ENCODE measurements around the gene BTBD6. TPM values are rescaled to one million over a fixed set of nuclear protein-coding genes. Genes with fewer than 3 reads are reported as not detected.

The BTBD6 gene
- polyA plus RNA-seq, 6 donors from 2014 or later: 2.9 to 9.4 (median 6.1) TPM

- Mint-ChIP-seq H3K4me3 (no peak overlapping the region), H3K27me3 (no peaks in the 10 kb centered on the region), H3K4me1 (peaks cover 0 to 2% (median 0%) of the 10 kb centered on the region in 3 donors), H3K27ac (no peak overlapping the region), H3K36me3 (peaks cover 7 to 17% of the 10 kb centered on the region in 2 donors), H3K9me3 (no peaks in the 10 kb centered on the region)
- ATAC-seq (ENCODE audit: low read depth in 2 of 2): no peak
- DNase-seq: no peak
Observed at GRCh38 chr14:105226198-105226597, 22.1 kb upstream of the BTBD6 start.

GRCh38 chr14:105227346-105227745, 21.0 kb upstream of the BTBD6 start:
- peak overlapping the region in 1 of 6 donors; percentile 15 for H3K27ac Mint-ChIP-seq
- H3K9me3 Mint-ChIP-seq: no peaks in the 10 kb centered on the region
- H3K27me3 Mint-ChIP-seq: no peaks in the 10 kb centered on the region
- ATAC-seq (ENCODE audit: low read depth in 2 of 2): no peak
- DNase-seq: no peak
- H3K4me1 Mint-ChIP-seq: peaks cover 0 to 2% (median 0%) of the 10 kb centered on the region in 3 donors
- H3K4me3 Mint-ChIP-seq: no peak overlapping the region
- H3K36me3 Mint-ChIP-seq: peaks cover 1 to 10% of the 10 kb centered on the region in 2 donors

GRCh38 chr14:105228562-105228961, 19.8 kb upstream of the BTBD6 start:
- H3K4me3 Mint-ChIP-seq: no peak overlapping the region
- H3K27ac Mint-ChIP-seq: no peak overlapping the region
- H3K36me3 Mint-ChIP-seq: peaks cover 0 to 3% of the 10 kb centered on the region in 2 donors
- H3K9me3 Mint-ChIP-seq: no peaks in the 10 kb centered on the region
- H3K4me1 Mint-ChIP-seq: peaks cover 0 to 2% (median 0%) of the 10 kb centered on the region in 3 donors
- H3K27me3 Mint-ChIP-seq: no peaks in the 10 kb centered on the region
- no peak for ATAC-seq (ENCODE audit: low read depth in 2 of 2)
- no peak for DNase-seq

GRCh38 chr14:105229099-105229655, 19.2 kb upstream of the BTBD6 start:
- Mint-ChIP-seq H3K27ac (no peak overlapping the region), H3K9me3 (no peaks in the 10 kb centered on the region)
- ATAC-seq (ENCODE audit: low read depth in 2 of 2): no peak

GRCh38 chr14:105240811-105241576, 7.3 kb upstream of the BTBD6 start:
- H3K4me3 Mint-ChIP-seq: no peak overlapping the region
- no peak for ATAC-seq (ENCODE audit: low read depth in 2 of 2)
- no peaks in the 10 kb centered on the region for H3K36me3 Mint-ChIP-seq

More at GRCh38 chr14:105229099-105229655, 19.2 kb upstream of the BTBD6 start:
- no peak for DNase-seq
- Mint-ChIP-seq H3K4me1 (peaks cover 0 to 2% (median 0%) of the 10 kb centered on the region in 3 donors), H3K27me3 (no peaks in the 10 kb centered on the region), H3K36me3 (no peaks in the 10 kb centered on the region), H3K4me3 (no peak overlapping the region)

GRCh38 chr14:105241641-105242040, 6.7 kb upstream of the BTBD6 start:
- ATAC-seq (ENCODE audit: low read depth in 2 of 2): no peak
- H3K36me3 Mint-ChIP-seq: no peaks in the 10 kb centered on the region
- no peak overlapping the region for H3K27ac Mint-ChIP-seq
- H3K4me1 Mint-ChIP-seq: peaks cover 0 to 18% (median 10%) of the 10 kb centered on the region in 3 donors
- no peak overlapping the region for H3K4me3 Mint-ChIP-seq
- no peaks in the 10 kb centered on the region for H3K27me3 Mint-ChIP-seq
- no peaks in the 10 kb centered on the region for H3K9me3 Mint-ChIP-seq
- DNase-seq: no peak

More at GRCh38 chr14:105240811-105241576, 7.3 kb upstream of the BTBD6 start:
- Mint-ChIP-seq H3K9me3 (no peaks in the 10 kb centered on the region), H3K27me3 (no peaks in the 10 kb centered on the region), H3K27ac (no peak overlapping the region), H3K4me1 (peaks cover 0 to 14% (median 7%) of the 10 kb centered on the region in 3 donors)
- no peak for DNase-seq

GRCh38 chr14:105244334-105244733, 4.0 kb upstream of the BTBD6 start:
- peaks cover 5 to 31% (median 17%) of the 10 kb centered on the region in 3 donors for H3K4me1 Mint-ChIP-seq
- H3K4me3 Mint-ChIP-seq: peak overlapping the region in 1 of 8 donors; percentile 41
- DNase-seq (no peak), ATAC-seq (ENCODE audit: low read depth in 2 of 2) (no peak)
- H3K27me3 Mint-ChIP-seq: no peaks in the 10 kb centered on the region
- no peaks in the 10 kb centered on the region for H3K36me3 Mint-ChIP-seq
- H3K27ac Mint-ChIP-seq: peak overlapping the region in 2 of 6 donors; percentile 56 to 86
- no peaks in the 10 kb centered on the region for H3K9me3 Mint-ChIP-seq

- ATAC-seq (ENCODE audit: low read depth in 2 of 2) (no peak), DNase-seq (no peak)
- Mint-ChIP-seq H3K27me3 (no peaks in the 10 kb centered on the region), H3K4me1 (peaks cover 14 to 45% (median 30%) of the 10 kb centered on the region in 3 donors), H3K36me3 (no peaks in the 10 kb centered on the region), H3K27ac (peak overlapping the region in 5 of 6 donors; percentile 42 to 88 (median 72)), H3K4me3 (peak overlapping the region; percentile 78 to 86 (median 82)), H3K9me3 (no peaks in the 10 kb centered on the region)
Observed at GRCh38 chr14:105247026-105247425, 1.3 kb upstream of the BTBD6 start.

- no peak for DNase-seq
Observed at GRCh38 chr14:105247715-105248367, 492 bp upstream of the BTBD6 start.

GRCh38 chr14:105249182-105250007, 1.1 kb downstream of the BTBD6 start:
- H3K9me3 Mint-ChIP-seq: no peaks in the 10 kb centered on the region
- ATAC-seq (ENCODE audit: low read depth in 2 of 2) (no peak), DNase-seq (no peak)
- peak overlapping the region in 5 of 6 donors; percentile 61 to 88 (median 79) for H3K27ac Mint-ChIP-seq
- peaks cover 0 to 5% of the 10 kb centered on the region in 2 donors for H3K36me3 Mint-ChIP-seq
- H3K4me3 Mint-ChIP-seq: peak overlapping the region; percentile 62 to 89 (median 79)
- H3K27me3 Mint-ChIP-seq: no peaks in the 10 kb centered on the region
- peaks cover 14 to 39% (median 37%) of the 10 kb centered on the region in 3 donors for H3K4me1 Mint-ChIP-seq

More at GRCh38 chr14:105247715-105248367, 492 bp upstream of the BTBD6 start:
- Mint-ChIP-seq H3K36me3 (no peaks in the 10 kb centered on the region), H3K4me1 (peaks cover 14 to 45% (median 31%) of the 10 kb centered on the region in 3 donors), H3K27ac (peak overlapping the region in 4 of 6 donors; percentile 61 to 88 (median 77)), H3K4me3 (peak overlapping the region; percentile 78 to 88 (median 82)), H3K9me3 (no peaks in the 10 kb centered on the region), H3K27me3 (no peaks in the 10 kb centered on the region)
- no peak for ATAC-seq (ENCODE audit: low read depth in 2 of 2)

GRCh38 chr14:105250008-105250366, 1.7 kb downstream of the BTBD6 start:
- Mint-ChIP-seq H3K27ac (peak overlapping the region in 4 of 6 donors; percentile 24 to 79 (median 48)), H3K4me3 (peak overlapping the region; percentile 62 to 89 (median 79)), H3K27me3 (no peaks in the 10 kb centered on the region), H3K4me1 (peaks cover 14 to 38% (median 38%) of the 10 kb centered on the region in 3 donors), H3K9me3 (no peaks in the 10 kb centered on the region), H3K36me3 (peaks cover 0 to 5% of the 10 kb centered on the region in 2 donors)
- ATAC-seq (ENCODE audit: low read depth in 2 of 2) (no peak), DNase-seq (no peak)

GRCh38 chr14:105250986-105251385, 2.7 kb downstream of the BTBD6 start:
- H3K36me3 Mint-ChIP-seq: peaks cover 0 to 5% of the 10 kb centered on the region in 2 donors
- no peaks in the 10 kb centered on the region for H3K9me3 Mint-ChIP-seq
- H3K27me3 Mint-ChIP-seq: no peaks in the 10 kb centered on the region
- H3K4me3 Mint-ChIP-seq: peak overlapping the region in 5 of 8 donors; percentile 45 to 80 (median 73)
- peaks cover 17 to 36% (median 36%) of the 10 kb centered on the region in 3 donors for H3K4me1 Mint-ChIP-seq
- ATAC-seq (ENCODE audit: low read depth in 2 of 2): no peak
- DNase-seq: no peak
- peak overlapping the region in 4 of 6 donors; percentile 63 to 88 (median 70) for H3K27ac Mint-ChIP-seq

- Mint-ChIP-seq H3K9me3 (no peaks in the 10 kb centered on the region), H3K27ac (peak overlapping the region in 2 of 6 donors; percentile 53 to 57)
Observed at GRCh38 chr14:105251920-105252319, 3.6 kb downstream of the BTBD6 start.

More at GRCh38 chr14:105251920-105252319, 3.6 kb downstream of the BTBD6 start:
- Mint-ChIP-seq H3K36me3 (peaks cover 0 to 5% of the 10 kb centered on the region in 2 donors), H3K4me1 (peaks cover 16 to 33% (median 31%) of the 10 kb centered on the region in 3 donors), H3K27me3 (no peaks in the 10 kb centered on the region), H3K4me3 (peak overlapping the region in 1 of 8 donors; percentile 80)
- DNase-seq (no peak), ATAC-seq (ENCODE audit: low read depth in 2 of 2) (no peak)
